Natural killer cell (primary cell): Measurements from ENCODE around the gene ZNF749. TPM values are rescaled to one million over a fixed set of nuclear protein-coding genes. Genes with fewer than 3 reads are reported as not detected.

Experiments used
- ATAC-seq, 3 donors: fragments of 150-1000 bp in 2 of 3; fragments of 200-7000 bp in 1 of 3; cut with Tn5 transposase; 1 replicate in 1 of 3; 2 replicates in 2 of 3; pipeline ENCODE4 v1.10.0; 2021; ENCODE audit warnings: mild to moderate bottlenecking in 2 of 3, moderate library complexity in 2 of 3
- DNase-seq, 2 donors: peaks; one replicate each; pipeline versions ENCODE4 v3.0.0 to v3.0.0-alpha.2; 2013 to 2021; ENCODE audit warnings: mixed read lengths in 1 of 2
- H3K27ac ChIP-seq: one replicate; pipeline ENCODE4 v1.5.1; 2013; ENCODE audit warnings: mild to moderate bottlenecking, low read length
- H3K27me3 ChIP-seq: one replicate; pipeline ENCODE4 v1.6.1; 2013; ENCODE audit warnings: low read length; ENCODE audit not compliant: control insufficient read depth, insufficient read depth
- H3K36me3 ChIP-seq: one replicate; pipeline ENCODE4 v1.6.1; 2013; ENCODE audit warnings: low read length; ENCODE audit not compliant: control insufficient read depth, insufficient read depth
- H3K4me1 ChIP-seq: one replicate; pipeline ENCODE4 v1.6.1; 2013; ENCODE audit warnings: low read length; ENCODE audit not compliant: control insufficient read depth, insufficient read depth
- H3K4me3 ChIP-seq: one replicate; pipeline ENCODE4 v1.5.1; 2013; ENCODE audit warnings: low read length
- H3K9me3 ChIP-seq: one replicate; pipeline ENCODE4 v1.6.1; 2013; ENCODE audit warnings: low read length; ENCODE audit not compliant: control insufficient read depth, insufficient read depth
- H3K27ac Mint-ChIP-seq, 2 donors: one replicate each; pipeline ENCODE4 v1.8.0; 2022; ENCODE audit warnings: mild to moderate bottlenecking in 2 of 2, mixed read lengths in 2 of 2, moderate library complexity in 1 of 2
- H3K27me3 Mint-ChIP-seq, 2 donors: one replicate each; pipeline ENCODE4 v1.8.0; 2022; ENCODE audit warnings: low read depth in 2 of 2, mixed read lengths in 2 of 2
- H3K36me3 Mint-ChIP-seq: one replicate; pipeline ENCODE4 v1.8.0; 2022; ENCODE audit warnings: mixed read lengths
- H3K4me1 Mint-ChIP-seq, 2 donors: one replicate each; pipeline ENCODE4 v1.8.0; 2022; ENCODE audit warnings: mixed read lengths in 2 of 2
- H3K4me3 Mint-ChIP-seq: one replicate; pipeline ENCODE4 v1.8.0; 2022; ENCODE audit warnings: mild to moderate bottlenecking, moderate library complexity, mixed read lengths
- H3K9me3 Mint-ChIP-seq, 2 donors: one replicate each; pipeline ENCODE4 v1.8.0; 2022; ENCODE audit warnings: mixed read lengths in 2 of 2
- WGBS: methylation state at CpG from one replicate; pipeline ENCODE4 v1.1.7; 2013; ENCODE audit warnings: missing lambda C conversion rate; ENCODE audit not compliant: insufficient coverage; 5-methylcytosine and 5-hydroxymethylcytosine counted together
- intact Hi-C: fragments of 100-400 bp; cut with micrococcal nuclease; formaldehyde crosslinking; loops from one replicate; pipeline ENCODE4 v1.14.2; 2022
- total RNA-seq, 4 donors: library from RNA; stranded (reverse); fragments of 120-200 nt in 1 of 4; gene quantifications; one replicate each; pipeline versions ENCODE4 v1.2.3 to v1.2.4, GENCODE V29; 2013 to 2022
- TF ChIP-seq, protein P1 (sequence below): fragments of 200-600 bp; IDR thresholded peaks from one replicate; pipeline ENCODE4 v1.8.0; 2022; ENCODE audit warnings: antibody characterized with exemption

Gene ZNF749
- total RNA-seq, 3 donors from 2014 or later (not counting 1 experiment from before 2014, with no cell fraction given) = 7.0 to 9.8 (median 7.8) TPM

DNA sequence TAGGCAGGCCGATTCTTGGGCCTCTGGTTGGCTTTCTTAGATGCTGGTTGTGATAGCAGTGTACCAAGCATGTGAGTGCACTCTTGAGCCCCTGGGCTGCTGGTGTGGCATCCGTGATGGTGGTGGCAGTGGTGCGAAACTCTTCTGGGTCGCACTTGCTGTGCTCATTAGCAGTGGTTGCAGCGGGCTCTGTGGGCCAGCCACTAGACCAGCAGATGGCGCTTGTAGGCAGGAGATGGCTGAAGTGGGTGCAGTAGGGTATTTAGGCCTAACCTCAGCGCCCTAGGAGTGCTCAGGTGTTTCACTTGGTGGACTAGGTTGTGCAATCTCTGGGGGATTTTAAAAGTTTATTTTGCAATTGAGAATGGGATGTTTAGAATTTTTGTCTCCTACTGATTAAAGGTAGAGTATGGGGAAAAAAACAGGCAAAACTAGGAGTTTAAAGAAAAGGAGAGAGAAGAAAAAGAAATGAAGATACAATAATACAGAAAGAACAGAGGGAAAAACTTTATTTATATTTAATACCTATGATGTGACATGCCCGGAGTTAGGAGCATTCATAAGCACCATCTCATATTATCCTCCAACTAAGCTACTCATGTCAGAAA lies 28.5 kb upstream of the ZNF749 start:
- no peaks in the 10 kb centered on the region for H3K9me3 Mint-ChIP-seq
- ATAC-seq = peak in 2 of 3 donors; percentile 29 to 32

DNA sequence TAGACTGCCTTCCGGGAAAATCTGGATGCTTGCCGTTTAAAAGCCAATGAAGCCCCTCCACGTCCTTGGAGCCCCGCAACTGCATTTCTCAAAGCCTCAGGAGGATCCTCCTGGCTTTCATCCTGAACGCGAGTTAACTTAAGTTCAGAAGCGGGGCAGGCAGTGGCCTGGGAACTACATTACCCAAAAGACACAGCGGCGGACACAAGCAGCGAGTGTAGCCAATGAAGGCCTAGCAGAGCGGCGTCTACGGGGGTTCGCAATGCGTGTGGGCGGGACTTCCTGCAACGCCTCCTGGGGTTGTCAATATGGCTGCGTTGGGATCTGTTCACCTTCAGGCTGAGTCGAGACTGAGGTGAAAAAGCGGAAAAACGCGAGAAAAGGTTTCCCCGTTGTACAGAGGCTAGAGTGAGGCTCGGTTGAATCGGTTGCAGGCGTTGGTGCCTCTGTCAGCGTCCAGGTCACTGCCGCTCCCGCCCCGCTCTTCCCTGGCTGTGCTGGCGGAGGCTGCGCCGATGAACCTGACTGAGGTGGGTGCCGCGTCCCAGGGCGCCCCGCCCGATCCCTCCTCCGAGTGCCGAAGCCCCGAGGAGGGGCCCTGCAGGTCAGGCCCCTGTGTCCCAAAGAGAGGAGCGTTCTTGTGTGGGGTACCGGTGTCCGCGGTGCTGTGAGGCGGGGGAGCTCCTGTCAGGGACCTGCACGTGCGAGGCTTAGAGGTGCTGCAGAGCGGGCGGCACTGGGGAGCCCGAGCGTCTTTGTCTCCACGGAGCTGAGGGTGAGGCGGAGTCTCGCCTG lies 24.1 kb upstream of the ZNF749 start, which contains the start of gene ZNF17:
Gene ZNF17 (plus strand): TSS at position 285 of the 795 bp plus-strand sequence. CDS start 2,455 bp downstream, outside the sequence.
- H3K4me1 ChIP-seq = peaks cover 18% of the 10 kb centered on the region
- Mint-ChIP-seq H3K27ac (peak within 1 kb of the TSS; percentile 84), H3K27me3 (no peaks in the 10 kb centered on the region), H3K4me3 (peak within 1 kb of the TSS; percentile 94), H3K9me3 (peaks cover 0 to 3% of the 10 kb centered on the region in 2 donors), H3K4me1 (peaks cover 29 to 37% of the 10 kb centered on the region in 2 donors), H3K36me3 (peaks cover 13% of the 10 kb centered on the region)
- H3K4me3 ChIP-seq = peak within 1 kb of the TSS; percentile 86
- WGBS = under 1% methylated on average over 55 of the region's 55 CpGs
- DNase-seq = peak; percentile 84 to 96
- H3K27me3 ChIP-seq = no peaks in the 10 kb centered on the region
- intact Hi-C loops = loop anchor here (1.0 to 5.0 kb wide), 7 partner anchors 22 to 744 kb away; partner anchors contain the start of genes TRAPPC2B, ZNF304, ZNF460 and ZNF547
- H3K9me3 ChIP-seq = no peaks in the 10 kb centered on the region
- peaks cover 15% of the 10 kb centered on the region for H3K36me3 ChIP-seq
- peak; percentile 99 to 100 (median 100) for ATAC-seq
- TF ChIP-seq, protein P1, sequence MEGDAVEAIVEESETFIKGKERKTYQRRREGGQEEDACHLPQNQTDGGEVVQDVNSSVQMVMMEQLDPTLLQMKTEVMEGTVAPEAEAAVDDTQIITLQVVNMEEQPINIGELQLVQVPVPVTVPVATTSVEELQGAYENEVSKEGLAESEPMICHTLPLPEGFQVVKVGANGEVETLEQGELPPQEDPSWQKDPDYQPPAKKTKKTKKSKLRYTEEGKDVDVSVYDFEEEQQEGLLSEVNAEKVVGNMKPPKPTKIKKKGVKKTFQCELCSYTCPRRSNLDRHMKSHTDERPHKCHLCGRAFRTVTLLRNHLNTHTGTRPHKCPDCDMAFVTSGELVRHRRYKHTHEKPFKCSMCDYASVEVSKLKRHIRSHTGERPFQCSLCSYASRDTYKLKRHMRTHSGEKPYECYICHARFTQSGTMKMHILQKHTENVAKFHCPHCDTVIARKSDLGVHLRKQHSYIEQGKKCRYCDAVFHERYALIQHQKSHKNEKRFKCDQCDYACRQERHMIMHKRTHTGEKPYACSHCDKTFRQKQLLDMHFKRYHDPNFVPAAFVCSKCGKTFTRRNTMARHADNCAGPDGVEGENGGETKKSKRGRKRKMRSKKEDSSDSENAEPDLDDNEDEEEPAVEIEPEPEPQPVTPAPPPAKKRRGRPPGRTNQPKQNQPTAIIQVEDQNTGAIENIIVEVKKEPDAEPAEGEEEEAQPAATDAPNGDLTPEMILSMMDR = no peak
- H3K27ac ChIP-seq = peak within 1 kb of the TSS; percentile 62

More for the DNA sequence above, 28.5 kb upstream of the ZNF749 start:
- 13% methylated on average over 7 of the region's 8 CpGs for WGBS
- Mint-ChIP-seq H3K27me3 (no peaks in the 10 kb centered on the region), H3K36me3 (no peaks in the 10 kb centered on the region), H3K4me3 (no peak overlapping the region), H3K4me1 (peaks cover 16 to 19% of the 10 kb centered on the region in 2 donors), H3K27ac (no peak overlapping the region)
- H3K27me3 ChIP-seq = no peaks in the 10 kb centered on the region
- H3K27ac ChIP-seq = no peak overlapping the region
- no peak overlapping the region for H3K4me3 ChIP-seq
- DNase-seq = peak; percentile 56 to 80
- intact Hi-C loops = loop anchor here (1.0 kb wide), 1 partner anchor 749 kb away; no protein-coding TSS in a partner anchor
- no peaks in the 10 kb centered on the region for H3K9me3 ChIP-seq
- no peaks in the 10 kb centered on the region for H3K36me3 ChIP-seq
- TF ChIP-seq, protein P1 = peak; percentile 72
- peaks cover 12% of the 10 kb centered on the region for H3K4me1 ChIP-seq

DNA sequence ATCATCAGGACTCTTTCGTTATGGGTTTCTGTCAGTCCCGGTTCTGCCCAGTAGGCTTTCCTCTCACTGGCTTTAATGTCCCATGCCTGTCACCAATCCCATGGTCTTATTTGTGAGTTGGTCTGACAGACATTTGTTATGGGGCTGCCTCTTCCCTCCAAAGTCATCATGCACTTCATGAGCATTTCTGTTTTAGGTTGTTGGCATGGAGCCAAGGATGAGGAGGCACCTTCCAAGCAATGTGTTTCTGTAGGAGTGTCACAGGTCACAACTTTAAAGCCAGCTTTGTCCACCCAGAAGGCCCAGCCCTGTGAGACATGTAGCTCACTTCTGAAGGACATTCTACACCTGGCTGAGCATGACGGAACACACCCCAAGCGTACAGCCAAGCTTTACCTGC lies 15.7 kb upstream of the ZNF749 start:
- Mint-ChIP-seq H3K4me1 (peaks cover 0 to 13% of the 10 kb centered on the region in 2 donors), H3K9me3 (peaks cover 3 to 9% of the 10 kb centered on the region in 2 donors), H3K27ac (no peak overlapping the region), H3K4me3 (no peak overlapping the region), H3K36me3 (peaks cover 66% of the 10 kb centered on the region), H3K27me3 (no peaks in the 10 kb centered on the region)
- Histone ChIP-seq H3K27ac (no peak overlapping the region), H3K9me3 (peaks cover 33% of the 10 kb centered on the region), H3K4me3 (no peak overlapping the region), H3K36me3 (peaks cover 42% of the 10 kb centered on the region), H3K27me3 (no peaks in the 10 kb centered on the region), H3K4me1 (no peaks in the 10 kb centered on the region)
- ATAC-seq = no peak
- WGBS = 100% methylated on average over 4 of the region's 4 CpGs
- intact Hi-C loops = no loop called here
- TF ChIP-seq, protein P1 = no peak
- DNase-seq = no peak
